Measurements from ENCODE around the gene PAGR1. TPM values are rescaled to one million over a fixed set of nuclear protein-coding genes. Genes with fewer than 3 reads are reported as not detected.

The PAGR1 gene
- total and polyA plus RNA-seq, 2 of the 4 experiments (the other 2 are of a cell fraction) = 10.6 to 22.1 TPM

DNA sequence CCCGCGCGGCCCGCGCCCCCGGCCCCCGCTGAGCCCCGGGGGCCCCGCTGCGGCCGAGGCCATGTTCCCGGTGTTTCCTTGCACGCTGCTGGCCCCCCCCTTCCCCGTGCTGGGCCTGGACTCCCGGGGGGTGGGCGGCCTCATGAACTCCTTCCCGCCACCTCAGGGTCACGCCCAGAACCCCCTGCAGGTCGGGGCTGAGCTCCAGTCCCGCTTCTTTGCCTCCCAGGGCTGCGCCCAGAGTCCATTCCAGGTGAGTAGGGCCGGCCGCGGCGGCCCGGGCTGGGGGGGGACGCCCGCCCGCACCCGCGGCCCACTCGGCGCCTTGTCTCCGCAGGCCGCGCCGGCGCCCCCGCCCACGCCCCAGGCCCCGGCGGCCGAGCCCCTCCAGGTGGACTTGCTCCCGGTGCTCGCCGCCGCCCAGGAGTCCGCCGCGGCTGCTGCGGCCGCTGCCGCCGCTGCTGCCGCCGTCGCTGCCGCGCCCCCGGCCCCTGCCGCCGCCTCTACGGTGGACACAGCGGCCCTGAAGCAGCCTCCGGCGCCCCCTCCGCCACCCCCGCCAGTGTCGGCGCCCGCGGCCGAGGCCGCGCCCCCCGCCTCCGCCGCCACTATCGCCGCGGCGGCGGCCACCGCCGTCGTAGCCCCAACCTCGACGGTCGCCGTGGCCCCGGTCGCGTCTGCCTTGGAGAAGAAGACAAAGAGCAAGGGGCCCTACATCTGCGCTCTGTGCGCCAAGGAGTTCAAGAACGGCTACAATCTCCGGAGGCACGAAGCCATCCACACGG, 9.1 kb upstream of the PAGR1 start:
- Histone ChIP-seq H4K8ac (ENCODE audit: low read depth in 2 of 2, low read length in 2 of 2) (peak overlapping the region; percentile 2 to 82; a peak in 2 of 4 replicates), H4K5ac (ENCODE audit: low read depth, low read length) (peak overlapping the region; percentile 45; the same call in 1 of the 2 replicates), H3K18ac (ENCODE audit: low read depth, low read length) (peak overlapping the region; percentile 27; the same call in 1 of the 2 replicates), H3K9me3 (ENCODE audit: control insufficient read depth, insufficient read depth, low read length) (no peaks in the 10 kb centered on the region), H3K9me1 (ENCODE audit: insufficient read depth, low read length) (0 out of 2 replicates have a peak, but pooled peaks cover 3% of the 10 kb centered on the region), H2AK5ac (ENCODE audit: low read depth, low read length) (peak overlapping the region; percentile 89), H3K4me1 (ENCODE audit: control insufficient read depth, insufficient read depth, low read length) (peaks cover 20% of the 10 kb centered on the region), H3K36me3 (ENCODE audit: control insufficient read depth, insufficient read depth, low read length) (peaks cover 17% of the 10 kb centered on the region), H4K91ac (ENCODE audit: insufficient read depth, low read depth, low read length) (peak overlapping the region; percentile 86), H3K9ac (ENCODE audit: low read depth, low read length) (peak overlapping the region; percentile 86), H2BK15ac (ENCODE audit: low read depth, low read length) (no peak overlapping the region), H3K4ac (ENCODE audit: low read depth, low read length) (peak overlapping the region; percentile 91), H3K27me3 (ENCODE audit: control insufficient read depth, insufficient read depth, low read length) (no peaks in the 10 kb centered on the region), H2AFZ (replicated peaks; ENCODE audit: low read length, poor library complexity) (peak overlapping the region; percentile 79), H2BK20ac (ENCODE audit: low read depth, low read length) (no peak overlapping the region), H3K23ac (ENCODE audit: low read depth, low read length) (peak overlapping the region; percentile 96; the same call in 1 of the 2 replicates), H2BK5ac (ENCODE audit: low read depth, low read length, poor library complexity, severe bottlenecking) (peak overlapping the region; percentile 88), H3K27ac (ENCODE audit: insufficient read depth, low read length) (peak overlapping the region; percentile 95), H3K14ac (replicated peaks; ENCODE audit: low read depth, low read length) (peak overlapping the region; percentile 59; the same call in 1 of the 2 replicates), H2AK9ac (replicated peaks; ENCODE audit: low read depth, low read length, poor library complexity) (peak overlapping the region; percentile 95), H4K20me1 (ENCODE audit: insufficient read depth, low read length) (peaks cover 30% of the 10 kb centered on the region), H3K79me1 (ENCODE audit: low read depth in 1 of 2, low read length in 2 of 2) (peaks cover 4 to 35% of the 10 kb centered on the region in 2 experiments; a peak in 3 of 4 replicates), H3K4me2 (ENCODE audit: low read depth, low read length) (peak overlapping the region; percentile 71), H3K56ac (ENCODE audit: extremely low read depth, insufficient read depth, low read length) (peak overlapping the region; percentile 73; the same call in 1 of the 2 replicates), H3K4me3 (ENCODE audit: insufficient read depth, low read depth, low read length) (peak overlapping the region; percentile 62), H2BK120ac (ENCODE audit: low read depth, low read length) (peak overlapping the region; percentile 48)
- DNase-seq (no peak), ATAC-seq (ENCODE audit: low read depth) (no peak)
- dilution Hi-C loops (cut with HindIII; ENCODE audit: low sequenced_read_pairs, unreplicated experiment) = no loop called here
- POLR2A ChIA-PET (ENCODE audit: unreplicated experiment) = interaction anchor here (1.1 kb wide), 1 partner anchor 9 kb away, joined by 5 read pairs; no protein-coding TSS in a partner anchor
- BruUV-seq (replicated peaks) = no TSS peak
- in situ Hi-C loops (cut with MboI; ENCODE audit: low sequenced_read_pairs) = no loop called here
- CTCF ChIA-PET = interaction anchor here (1.1 to 2.4 kb wide), 2 partner anchors 9 to 42 kb away, joined by 4 to 10 read pairs; partner anchors contain the start of gene PAGR1
- intact Hi-C loops (cut with micrococcal nuclease) = loop anchor here (1.0 kb wide), 1 partner anchor 41 kb away; no protein-coding TSS in a partner anchor
- 0% methylated on average over 66 of the region's 99 CpGs; no CpG with 5 or more reads in 1 of the 2 experiments for WGBS, 2 experiments (ENCODE audit: extremely low coverage in 2 of 2, insufficient read length in 1 of 2)
- TF ChIP-seq, protein P1, sequence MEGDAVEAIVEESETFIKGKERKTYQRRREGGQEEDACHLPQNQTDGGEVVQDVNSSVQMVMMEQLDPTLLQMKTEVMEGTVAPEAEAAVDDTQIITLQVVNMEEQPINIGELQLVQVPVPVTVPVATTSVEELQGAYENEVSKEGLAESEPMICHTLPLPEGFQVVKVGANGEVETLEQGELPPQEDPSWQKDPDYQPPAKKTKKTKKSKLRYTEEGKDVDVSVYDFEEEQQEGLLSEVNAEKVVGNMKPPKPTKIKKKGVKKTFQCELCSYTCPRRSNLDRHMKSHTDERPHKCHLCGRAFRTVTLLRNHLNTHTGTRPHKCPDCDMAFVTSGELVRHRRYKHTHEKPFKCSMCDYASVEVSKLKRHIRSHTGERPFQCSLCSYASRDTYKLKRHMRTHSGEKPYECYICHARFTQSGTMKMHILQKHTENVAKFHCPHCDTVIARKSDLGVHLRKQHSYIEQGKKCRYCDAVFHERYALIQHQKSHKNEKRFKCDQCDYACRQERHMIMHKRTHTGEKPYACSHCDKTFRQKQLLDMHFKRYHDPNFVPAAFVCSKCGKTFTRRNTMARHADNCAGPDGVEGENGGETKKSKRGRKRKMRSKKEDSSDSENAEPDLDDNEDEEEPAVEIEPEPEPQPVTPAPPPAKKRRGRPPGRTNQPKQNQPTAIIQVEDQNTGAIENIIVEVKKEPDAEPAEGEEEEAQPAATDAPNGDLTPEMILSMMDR (conservative IDR thresholded peaks at IDR 0.05; ENCODE audit: low read depth, low read length) = no peak
- no peak for TF ChIP-seq NFE2L2 (IDR thresholded peaks at IDR 0.05; ENCODE audit: low read depth, low read length)
- no peak for TF ChIP-seq SMC3 (IDR thresholded peaks at IDR 0.05; ENCODE audit: low read depth, low read length)
- TF ChIP-seq POLR2A (IDR thresholded peaks at IDR 0.05; ENCODE audit: low read depth, low read length) = no peak
- no peak for TF ChIP-seq BHLHE40 (IDR thresholded peaks at IDR 0.05; ENCODE audit: low read depth, low read length)
- TF ChIP-seq RCOR1 (IDR thresholded peaks at IDR 0.05; ENCODE audit: insufficient replicate concordance, low read length) = no peak
- no peak for TF ChIP-seq MXI1 (IDR thresholded peaks at IDR 0.05; ENCODE audit: borderline replicate concordance, low read depth, low read length)
- no peak for TF ChIP-seq RAD21 (IDR thresholded peaks at IDR 0.05; ENCODE audit: low read length)
- no peak for TF ChIP-seq CHD1 (IDR thresholded peaks at IDR 0.05; ENCODE audit: low read depth, low read length)
- no peak for TF ChIP-seq FOS (IDR thresholded peaks at IDR 0.05; ENCODE audit: low read depth, low read length)
- TF ChIP-seq USF2 (IDR thresholded peaks at IDR 0.05; ENCODE audit: low read depth, low read length) = no peak
- TF ChIP-seq, protein P2, sequence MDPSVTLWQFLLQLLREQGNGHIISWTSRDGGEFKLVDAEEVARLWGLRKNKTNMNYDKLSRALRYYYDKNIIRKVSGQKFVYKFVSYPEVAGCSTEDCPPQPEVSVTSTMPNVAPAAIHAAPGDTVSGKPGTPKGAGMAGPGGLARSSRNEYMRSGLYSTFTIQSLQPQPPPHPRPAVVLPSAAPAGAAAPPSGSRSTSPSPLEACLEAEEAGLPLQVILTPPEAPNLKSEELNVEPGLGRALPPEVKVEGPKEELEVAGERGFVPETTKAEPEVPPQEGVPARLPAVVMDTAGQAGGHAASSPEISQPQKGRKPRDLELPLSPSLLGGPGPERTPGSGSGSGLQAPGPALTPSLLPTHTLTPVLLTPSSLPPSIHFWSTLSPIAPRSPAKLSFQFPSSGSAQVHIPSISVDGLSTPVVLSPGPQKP (IDR thresholded peaks at IDR 0.05; ENCODE audit: borderline replicate concordance, low read depth, low read length) = no peak
- no peak for TF ChIP-seq MAFK (IDR thresholded peaks at IDR 0.05; ENCODE audit: low read depth, low read length)
- TF ChIP-seq CEBPB (IDR thresholded peaks at IDR 0.05; ENCODE audit: low read depth, low read length) = no peak
